Activated CD8-positive, alpha-beta memory T cell treated with anti-CD3 and anti-CD28 coated beads, Interleukin-2, amount 50 U/mL, for 48 hours (primary cell): Measurements from ENCODE around the gene ATG4B.

Source experiments
- DNase-seq: peaks from one replicate; pipeline ENCODE4 v3.0.0-alpha.2; 2020

ATG4B gene

DNA sequence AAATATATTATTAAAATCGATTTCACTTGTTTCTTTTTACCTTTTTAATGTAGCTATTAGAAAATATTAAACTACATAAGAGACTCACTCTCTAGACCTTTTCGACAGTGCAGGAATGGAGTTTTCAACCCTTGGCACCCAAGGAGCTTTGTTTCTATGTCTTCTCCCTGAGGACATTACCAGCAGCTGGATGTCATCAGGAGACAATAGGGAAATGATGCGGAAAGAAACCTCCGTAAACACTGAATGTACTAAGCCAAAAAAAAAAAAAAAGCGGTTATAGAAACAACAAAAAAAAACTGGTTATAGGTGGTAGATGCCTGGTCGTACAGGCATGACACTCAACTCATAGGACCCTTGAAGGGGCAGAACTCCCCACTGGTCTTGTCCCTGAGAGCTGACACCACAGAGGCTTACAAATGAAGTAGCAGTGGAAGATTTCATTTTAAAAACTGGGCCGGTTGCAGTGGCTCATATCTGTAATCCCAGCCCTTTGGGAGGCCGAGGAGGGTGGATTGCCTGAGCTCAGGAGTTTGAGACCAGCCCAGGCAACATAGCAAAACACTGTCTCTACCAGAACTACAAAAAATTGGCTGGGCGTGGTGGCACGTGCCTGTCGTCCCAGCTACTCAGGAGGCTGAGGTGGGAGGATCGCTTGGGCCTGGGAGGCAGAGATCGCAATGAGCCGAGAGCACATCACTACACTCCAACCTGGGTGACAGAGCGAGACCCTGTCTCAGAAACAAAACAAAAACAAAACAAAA lies 24.3 kb upstream of the ATG4B start:
- DNase-seq = no peak

DNA sequence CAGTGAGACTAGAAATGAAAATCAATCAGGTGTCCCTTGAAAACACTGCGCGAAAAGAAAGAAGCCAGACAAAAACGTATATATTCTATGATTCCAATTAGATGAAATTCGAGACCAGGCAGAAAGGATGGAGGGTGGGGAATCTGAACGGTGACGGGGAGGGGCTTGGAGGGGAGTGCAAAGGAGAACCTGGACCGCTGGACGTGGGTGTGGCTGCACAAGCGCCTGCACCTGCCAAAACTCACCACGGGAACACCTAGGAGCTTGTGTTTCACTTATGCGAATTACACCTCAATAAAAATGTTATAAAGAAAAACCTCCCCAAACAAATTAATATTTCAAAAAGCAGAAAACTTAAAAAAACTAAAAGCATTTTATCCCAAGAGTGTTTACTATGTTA lies 22.5 kb upstream of the ATG4B start:
- no peak for DNase-seq

DNA sequence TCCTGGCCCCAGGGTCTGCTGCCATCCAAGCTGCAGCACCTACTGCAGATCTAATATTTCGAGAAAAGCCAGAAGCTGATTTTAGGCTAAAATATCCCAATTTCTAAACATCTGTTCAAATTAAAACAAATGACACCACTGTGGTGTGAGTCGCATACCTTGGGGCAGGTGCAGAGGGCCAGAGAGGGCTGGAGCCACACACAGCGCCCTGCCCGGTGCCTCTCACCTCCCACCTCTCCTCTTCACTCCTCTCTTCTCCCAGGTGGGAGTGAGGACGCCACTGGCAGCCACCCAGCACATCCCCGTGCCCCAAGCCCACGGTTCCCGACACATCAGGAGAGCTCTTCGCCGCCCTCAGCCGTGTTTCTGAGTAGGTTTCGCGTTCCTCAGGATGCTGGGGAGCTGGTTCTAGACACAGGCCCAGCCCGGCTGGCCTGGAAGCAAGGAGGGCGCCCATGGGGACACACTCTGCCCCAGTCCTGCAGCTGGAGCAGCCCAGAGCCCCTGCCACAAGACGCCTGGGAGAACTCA lies 21.9 kb upstream of the ATG4B start:
- DNase-seq = no peak

DNA sequence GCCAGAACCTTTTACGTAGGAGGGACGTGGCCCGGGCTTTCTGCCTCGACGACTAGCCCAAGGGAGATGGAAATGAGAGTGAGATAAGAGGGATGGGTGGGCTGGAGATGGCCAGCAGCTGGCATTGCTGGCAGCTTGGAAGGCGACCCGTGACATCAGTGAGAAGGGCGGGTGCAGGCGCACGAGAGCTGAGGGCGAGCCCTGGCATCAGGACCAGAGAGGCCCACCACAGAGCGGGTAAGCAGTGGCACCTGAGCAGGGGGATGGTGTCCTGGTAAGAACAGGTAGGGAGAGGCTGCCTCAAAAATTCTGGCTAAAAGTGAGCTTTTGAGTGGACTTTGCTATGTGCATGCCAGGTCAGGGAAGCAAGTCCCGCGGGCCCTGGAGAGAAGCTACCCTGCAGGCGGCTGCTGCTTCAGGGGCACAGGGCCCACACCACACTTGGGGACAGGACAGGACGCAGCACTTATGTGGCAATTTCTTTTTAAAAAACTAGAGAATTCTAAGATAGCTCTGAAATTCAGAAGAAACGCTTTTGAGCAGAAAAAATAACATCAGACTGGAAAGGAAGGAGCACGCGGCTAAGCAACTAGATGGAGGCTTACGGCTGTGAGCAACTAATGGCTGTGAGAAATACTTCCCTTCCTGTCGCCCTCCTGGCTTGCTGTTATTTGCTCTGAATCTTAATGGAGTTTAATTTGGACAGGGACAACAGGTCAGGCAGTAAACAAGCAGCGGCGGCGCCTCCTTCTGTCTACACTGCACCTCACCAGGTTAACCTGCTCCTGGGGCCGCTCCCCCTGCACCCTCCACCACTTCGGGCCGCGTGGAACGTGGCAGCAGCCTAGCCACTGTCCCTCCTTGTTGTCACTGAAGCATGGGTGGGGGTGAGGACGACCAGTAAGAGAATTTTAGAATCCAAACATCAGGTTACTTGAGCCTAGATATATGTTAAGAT lies 21.0 kb upstream of the ATG4B start:
- no peak for DNase-seq

DNA sequence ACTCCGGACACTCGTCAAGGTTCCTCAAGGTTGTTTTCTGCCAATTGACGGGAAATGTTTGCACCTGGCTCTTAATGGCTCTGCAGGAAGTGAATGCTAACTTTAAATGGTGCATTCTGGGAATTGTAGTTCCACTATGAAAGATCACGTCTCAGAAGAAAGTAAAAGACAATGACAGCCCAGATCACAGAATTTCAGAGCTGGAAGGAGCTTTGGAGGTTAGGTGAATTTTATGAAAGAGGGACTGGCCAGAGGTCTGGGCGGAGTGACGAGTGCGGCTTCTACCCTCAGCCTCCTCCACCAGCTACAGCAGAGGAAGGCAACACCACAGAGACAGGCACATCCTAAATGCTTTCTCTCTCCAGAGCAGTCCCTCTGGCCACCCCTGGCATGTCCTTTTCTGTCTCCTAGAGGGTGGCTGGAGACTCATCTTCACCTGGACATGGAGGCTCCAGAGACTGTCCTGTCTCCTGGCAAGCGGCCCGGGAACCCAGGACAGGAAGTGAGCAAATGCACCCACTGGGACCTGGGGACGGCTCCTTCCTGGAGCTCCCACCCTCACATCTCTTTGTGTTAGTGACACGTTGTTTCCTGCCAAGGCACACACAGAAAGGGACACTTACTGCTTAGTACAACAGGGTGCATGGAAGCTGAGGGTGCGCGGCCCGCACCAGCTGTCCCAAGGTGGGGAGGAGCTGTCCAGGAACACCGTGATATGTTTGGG lies 19.9 kb upstream of the ATG4B start:
- DNase-seq = peak; percentile 65

- no peak for DNase-seq
Measured at GRCh38 chr2:241618296-241618805, 19.1 kb upstream of the ATG4B start.

DNA sequence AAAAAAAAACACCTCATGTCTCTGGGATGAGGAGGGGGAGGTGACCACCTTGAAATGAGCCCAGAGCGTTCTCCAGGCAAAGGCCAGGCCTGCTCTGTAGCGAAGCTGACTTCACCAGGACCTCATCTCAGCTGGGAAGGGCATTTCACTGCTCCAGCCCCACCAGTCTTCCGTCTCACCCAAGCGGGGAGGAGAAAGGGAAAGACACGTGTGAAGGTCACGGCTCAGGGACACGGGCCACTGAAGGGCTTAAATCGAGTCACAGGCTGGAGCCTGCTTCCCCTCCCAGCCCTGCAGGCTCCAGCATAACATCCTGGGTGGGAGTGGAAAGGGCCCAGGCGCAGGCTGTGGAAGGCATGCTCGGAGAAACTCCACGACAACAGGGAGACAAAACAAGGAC lies 18.7 kb upstream of the ATG4B start:
- no peak for DNase-seq

DNA sequence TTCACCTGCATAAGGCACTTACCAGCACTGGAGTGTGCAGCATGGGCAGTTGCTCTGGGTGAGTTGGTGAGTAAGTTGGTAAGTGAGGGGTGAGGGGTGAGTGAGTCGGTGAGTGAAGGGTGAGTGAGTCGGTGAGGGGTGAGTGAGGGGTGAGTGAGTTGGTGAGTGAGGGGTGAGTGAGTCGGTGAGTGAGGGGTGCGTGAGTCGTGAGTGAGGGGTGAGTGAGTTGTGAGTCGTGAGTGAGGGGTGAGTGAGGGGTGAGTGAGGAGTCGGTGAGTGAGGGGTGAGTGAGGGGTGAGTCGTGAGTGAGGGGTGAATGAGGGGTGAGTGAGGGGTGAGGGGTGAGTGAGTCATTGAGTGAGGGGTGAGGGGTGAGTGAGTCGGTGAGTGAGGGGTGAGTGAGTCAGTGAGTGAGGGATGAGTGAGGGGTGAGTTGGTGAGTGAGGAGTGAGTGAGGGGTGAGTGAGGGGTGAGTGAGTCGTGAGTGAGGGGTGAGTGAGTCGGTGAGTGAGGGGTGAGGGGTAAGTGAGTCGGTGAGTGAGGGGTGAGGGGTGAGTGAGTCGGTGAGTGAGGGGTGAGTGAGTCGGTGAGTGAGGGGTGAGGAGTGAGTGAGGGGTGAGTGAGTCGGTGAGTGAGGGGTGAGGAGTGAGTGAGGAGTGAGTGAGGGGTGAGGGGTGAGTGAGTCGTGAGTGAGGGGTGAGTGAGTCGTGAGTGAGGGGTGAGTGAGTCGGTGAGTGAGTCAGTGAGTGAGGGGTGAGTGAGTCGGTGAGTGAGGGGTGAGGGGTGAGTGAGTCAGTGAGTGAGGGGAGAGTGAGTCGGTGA lies 17.7 kb upstream of the ATG4B start:
- no peak for DNase-seq

GRCh38 chr2:241620419-241620769 lies 17.1 kb upstream of the ATG4B start:
- peak; percentile 78 for DNase-seq

DNA sequence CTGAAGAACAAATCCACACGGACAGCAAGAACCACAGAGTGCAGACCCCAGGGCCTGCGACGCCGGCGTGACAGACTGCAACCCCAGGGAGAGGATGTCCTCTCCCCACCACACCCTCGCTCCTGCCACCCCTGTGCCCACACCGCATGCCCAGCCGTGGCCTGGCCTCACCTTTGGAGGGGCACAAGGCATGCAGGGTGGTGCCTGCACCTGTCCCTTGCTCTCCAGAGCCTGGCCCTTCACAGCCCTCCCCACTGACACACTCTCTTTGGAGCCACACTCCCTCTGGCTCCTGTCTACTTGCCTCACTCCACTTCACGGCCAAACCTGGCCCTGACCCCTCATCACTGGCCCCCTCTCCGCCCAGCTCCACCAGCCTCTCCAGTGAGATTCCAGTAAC lies 9.8 kb upstream of the ATG4B start:
- no peak for DNase-seq

DNA sequence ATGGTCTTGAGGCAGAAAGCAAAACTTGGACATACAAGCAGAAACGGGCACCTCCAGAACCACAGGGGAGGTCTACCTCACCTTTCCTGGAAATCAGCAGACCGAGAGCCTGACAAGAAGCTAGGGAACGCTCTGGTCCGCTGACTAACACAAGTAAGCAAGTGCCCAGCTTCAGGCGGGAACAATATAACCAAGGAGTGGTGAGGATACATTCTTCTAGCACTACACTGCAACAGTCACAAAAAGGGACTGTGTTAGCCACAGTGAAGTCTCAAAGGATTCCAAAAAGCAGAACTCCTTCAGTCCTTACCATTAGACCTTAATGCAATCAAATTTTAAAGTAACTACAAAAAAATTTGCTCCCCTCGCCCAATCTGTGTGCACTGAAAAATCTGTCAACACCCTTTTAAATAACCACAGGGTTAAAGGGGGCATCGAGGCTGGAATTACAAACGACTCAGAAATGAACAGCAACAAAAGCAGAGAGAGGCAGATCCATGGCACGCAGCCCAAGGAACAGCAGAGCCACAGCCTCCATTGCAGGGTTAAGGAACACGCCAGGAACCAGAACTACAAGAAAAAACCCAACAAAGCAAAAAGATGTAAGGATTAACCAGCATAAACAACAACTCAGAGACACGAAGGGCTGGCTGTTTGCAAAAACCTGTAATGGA lies 7.6 kb upstream of the ATG4B start:
- no peak for DNase-seq

DNA sequence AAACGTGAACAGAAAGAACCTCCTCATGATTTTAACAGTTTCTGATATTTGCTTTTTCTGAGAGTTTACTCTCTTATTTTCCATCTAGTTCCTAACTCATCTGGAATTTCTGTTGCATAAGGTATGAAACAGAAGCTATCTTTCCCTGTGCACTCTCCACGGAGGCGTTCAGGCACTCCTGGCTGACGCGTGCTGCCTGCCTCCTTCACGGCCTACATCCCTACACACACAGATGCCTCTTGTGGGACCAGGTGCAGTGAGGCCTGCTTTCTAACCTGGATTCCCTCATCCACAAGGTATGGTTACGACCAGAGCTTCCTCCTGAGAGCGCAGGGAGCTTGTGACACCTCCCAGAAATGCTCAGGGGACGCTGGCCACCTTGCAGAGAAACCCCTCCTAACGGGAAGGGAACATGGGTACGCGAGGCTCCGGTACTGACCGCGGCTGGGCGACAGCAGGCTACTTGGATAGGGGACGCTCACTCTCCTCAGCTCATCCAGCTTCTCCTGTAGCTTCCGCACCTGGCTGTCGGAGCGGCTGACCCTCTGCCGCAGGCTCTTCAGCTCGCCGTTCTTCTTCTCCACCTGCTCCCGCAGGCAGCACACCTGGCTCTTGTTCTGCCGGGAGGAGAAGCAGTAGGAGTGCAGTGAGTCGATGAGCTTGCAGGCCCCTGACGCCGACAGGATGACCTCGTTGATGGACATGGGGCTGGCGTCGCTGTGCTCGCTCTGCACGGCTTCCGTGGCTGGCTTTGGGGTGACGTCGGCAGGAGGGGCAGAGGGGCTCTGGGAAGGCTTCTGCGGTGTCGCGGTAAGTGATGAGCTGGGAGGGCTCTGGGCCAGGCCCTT lies 4.8 kb upstream of the ATG4B start:
- no peak for DNase-seq

GRCh38 chr2:241633561-241633960 lies 3.9 kb upstream of the ATG4B start:
- no peak for DNase-seq

GRCh38 chr2:241635756-241636155 lies 1.7 kb upstream of the ATG4B start:
- no peak for DNase-seq

DNA sequence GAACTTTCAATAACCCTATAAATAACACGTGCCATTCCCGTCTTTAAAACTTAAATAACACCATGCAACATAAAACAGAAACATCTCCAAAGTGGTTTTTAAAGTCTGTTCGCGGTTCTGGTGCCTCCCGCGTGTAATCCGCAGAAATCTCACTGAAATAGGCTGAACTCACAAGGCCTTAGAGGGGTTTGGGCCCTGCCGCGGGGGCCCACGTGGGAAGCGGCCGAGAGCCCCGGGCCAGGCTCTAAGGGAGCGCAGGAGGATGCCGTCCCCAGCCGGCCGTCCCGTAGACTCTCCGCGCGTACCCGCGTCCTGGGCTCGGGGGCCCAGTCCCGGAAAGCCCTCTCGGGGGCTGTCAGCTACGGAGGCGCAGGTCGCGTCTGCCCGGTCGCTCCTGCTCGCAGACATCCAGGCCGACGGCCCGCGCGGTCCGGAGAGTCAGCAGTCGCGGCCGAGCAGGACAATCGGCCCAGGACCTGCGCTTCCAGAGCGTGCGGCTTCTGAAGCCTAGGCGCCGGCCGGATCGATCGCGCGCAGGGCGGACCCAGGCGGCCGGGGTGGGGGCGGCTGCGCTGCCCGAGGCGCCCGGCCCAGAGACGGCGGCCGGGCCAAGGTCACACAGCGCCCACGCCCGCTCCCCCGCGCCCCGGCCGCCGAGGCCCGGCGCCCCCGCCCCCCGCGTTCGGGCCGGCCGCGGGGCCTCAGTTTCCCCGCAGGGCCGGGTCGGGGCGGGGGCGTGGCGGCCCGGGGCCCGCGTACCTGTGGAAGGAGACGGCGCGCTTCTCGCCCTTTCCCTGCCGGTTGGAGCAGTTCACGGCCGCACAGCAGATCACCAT lies 1.1 kb upstream of the ATG4B start:
- DNase-seq = peak; percentile 75

DNA sequence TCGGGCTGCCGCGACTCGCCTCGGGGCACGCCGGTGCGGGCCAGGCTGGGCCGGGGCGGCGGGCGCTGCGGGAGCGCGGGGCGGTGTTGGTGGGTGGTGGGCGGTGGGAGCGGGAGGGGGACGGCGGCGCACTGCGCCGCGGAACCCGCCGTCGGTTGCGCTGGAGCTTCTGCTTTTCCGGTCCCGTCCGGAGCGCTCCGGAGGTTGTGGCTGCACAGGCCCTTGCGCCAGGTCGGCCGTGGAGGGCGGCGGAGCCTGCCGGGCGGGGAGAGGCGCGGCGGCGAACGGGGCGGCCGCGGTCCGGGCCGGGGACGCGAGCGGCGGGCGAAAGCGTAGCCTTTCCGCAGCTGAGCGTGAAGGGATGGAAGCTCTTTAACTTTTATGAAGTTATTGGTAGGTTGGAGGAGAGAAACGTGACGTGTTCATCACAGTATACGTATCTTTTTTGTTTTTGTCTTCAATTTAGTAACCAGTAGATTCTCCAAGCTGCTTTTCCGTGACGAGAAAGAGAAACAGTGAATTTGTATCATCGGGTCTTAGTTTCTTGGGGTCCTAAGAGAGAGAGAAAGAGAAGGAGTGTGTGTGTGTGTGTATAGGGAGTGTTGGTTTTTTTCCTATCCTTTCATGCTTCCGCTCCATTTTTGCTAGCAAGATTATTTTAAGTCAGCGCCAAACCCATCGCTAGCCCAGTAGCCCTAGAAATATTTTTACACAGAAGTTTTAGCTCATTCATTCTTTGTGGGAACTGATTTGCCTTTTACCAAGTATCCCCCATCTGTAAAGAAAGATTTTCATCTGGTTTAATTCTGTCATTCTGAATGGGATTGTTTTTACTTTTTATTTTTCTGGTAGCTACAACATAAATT lies 535 bp downstream of the ATG4B start:
- no peak for DNase-seq

DNA sequence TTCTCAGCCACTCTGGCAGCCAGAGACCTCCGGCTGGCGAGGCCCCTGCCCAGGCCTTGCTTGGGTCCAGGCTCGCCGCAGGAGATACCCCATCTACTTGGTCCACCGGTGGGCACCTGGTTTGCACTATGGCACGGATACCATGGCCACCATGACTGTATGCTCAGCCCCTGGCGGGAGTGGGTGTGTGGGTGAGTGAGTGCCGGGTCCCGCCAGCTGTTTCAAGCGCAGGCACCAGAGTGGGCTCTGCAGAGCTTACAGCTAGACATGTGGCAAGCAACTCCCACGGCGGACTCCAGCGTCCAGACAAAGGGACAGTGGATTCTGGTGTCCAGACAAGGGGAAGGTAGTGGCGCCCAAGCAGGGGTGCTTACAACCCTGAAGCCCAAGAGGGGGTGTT lies 1.4 kb downstream of the ATG4B start:
- no peak for DNase-seq

GRCh38 chr2:241639385-241639784 lies 1.9 kb downstream of the ATG4B start:
- DNase-seq = no peak
